HepG2 (cell line): Measurements from ENCODE around the gene STPG4. TPM values are rescaled to one million over a fixed set of nuclear protein-coding genes. Genes with fewer than 3 reads are reported as not detected.
A peak's percentile ranks its signal among the peaks of the same experiment; 100 is the strongest.

Experiments
- CBFB ChIP-seq: sonication (generic); formaldehyde crosslinking; IDR thresholded peaks from 2 replicates; pipeline ENCODE4 v1.4.0; 2020; ENCODE audit warnings: missing genetic modification reagents
- CCDC6 ChIP-seq: sonication (generic); formaldehyde crosslinking; IDR thresholded peaks from 2 replicates; pipeline ENCODE4 v1.8.1; 2022; ENCODE audit warnings: mild to moderate bottlenecking, missing genetic modification reagents, moderate library complexity
- FLYWCH1 ChIP-seq: sonication (generic); formaldehyde crosslinking; IDR thresholded peaks from 2 replicates; pipeline ENCODE4 v1.8.1; 2023; ENCODE audit warnings: mild to moderate bottlenecking, missing genetic modification reagents
- KLF11 ChIP-seq: IDR thresholded peaks from 2 replicates; pipeline ENCODE4 v1.6.1; 2016; ENCODE audit warnings: missing compliant biosample characterization
- NFYB ChIP-seq: sonication (generic); formaldehyde crosslinking; IDR thresholded peaks from 2 replicates; pipeline ENCODE4 v1.4.0; 2020; ENCODE audit warnings: missing genetic modification reagents
- SAP130 ChIP-seq: IDR thresholded peaks from 2 replicates; pipeline ENCODE4 v1.6.1; 2016; ENCODE audit warnings: low read depth
- TEAD3 ChIP-seq: optimal IDR thresholded peaks from 2 replicates; pipeline ENCODE3; 2016; ENCODE audit warnings: borderline replicate concordance
- ZBTB8A ChIP-seq: sonication (generic); formaldehyde crosslinking; IDR thresholded peaks from 2 replicates; pipeline ENCODE4 v1.4.0; 2020; ENCODE audit warnings: mild to moderate bottlenecking, low read depth, missing genetic modification reagents, borderline replicate concordance
- ZNF543 ChIP-seq: sonication (generic); formaldehyde crosslinking; IDR thresholded peaks from 2 replicates; pipeline ENCODE4 v1.4.0; 2020; ENCODE audit warnings: mild to moderate bottlenecking, missing genetic modification reagents
- ZNF552 ChIP-seq: sonication (generic); formaldehyde crosslinking; IDR thresholded peaks from 2 replicates; pipeline ENCODE4 v1.9.0; 2022; ENCODE audit warnings: missing genetic modification reagents, mild to moderate bottlenecking, borderline replicate concordance
- ZNF615 ChIP-seq: sonication (generic); formaldehyde crosslinking; IDR thresholded peaks from 2 replicates; pipeline ENCODE4 v1.5.0; 2020; ENCODE audit warnings: mild to moderate bottlenecking, missing genetic modification reagents, borderline replicate concordance
- polyA plus RNA-seq, 8 experiments: library from polyadenylated mRNA; depleted of rRNA in 3 of 8; stranded (reverse) in 7 of 8; unstranded in 1 of 8; fragments of >200 nt; fragmentation: Illumina TruSeq in 4 of 8; extraction: Trizol in 4 of 8; gene quantifications; 2 replicates each; pipeline versions ENCODE4 v1.2.1 to v1.2.3, GENCODE V29; 2011 to 2016; ENCODE audit warnings: low read depth in 4 of 8, missing spikeins in 1 of 8, mixed read lengths in 1 of 8; ENCODE audit not compliant: insufficient read depth in 1 of 8
- total RNA-seq, 5 experiments: library from RNA; depleted of rRNA; stranded (reverse); fragments of >200 nt; fragmentation: Illumina TruSeq; extraction: Trizol; gene quantifications; 2 replicates each; pipeline ENCODE4 v1.2.3, GENCODE V29; 2016; ENCODE audit warnings: low read depth in 1 of 5
- TF ChIP-seq, protein P1 (sequence below): sonication (generic); formaldehyde crosslinking; IDR thresholded peaks from 2 replicates; pipeline ENCODE4 v1.5.0; 2020; ENCODE audit warnings: missing genetic modification reagents
- TF ChIP-seq, protein P2 (sequence below), 2 experiments: sonication (generic) in 1 of 2; formaldehyde crosslinking in 1 of 2; IDR thresholded peaks; 2 replicates each; pipeline versions ENCODE4 v1.4.0 to v1.6.1; 2016 to 2020; ENCODE audit warnings: borderline replicate concordance in 1 of 2, low read depth in 1 of 2, mild to moderate bottlenecking in 1 of 2, missing genetic modification reagents in 1 of 2
- TF ChIP-seq, protein P3 (sequence below): sonication (generic); formaldehyde crosslinking; IDR thresholded peaks from 2 replicates; pipeline ENCODE4 v1.4.0; 2020; ENCODE audit warnings: missing genetic modification reagents
- TF ChIP-seq, protein P4 (sequence below): sonication (generic); formaldehyde crosslinking; IDR thresholded peaks from 2 replicates; pipeline ENCODE4 v1.8.0; 2022; ENCODE audit warnings: mild to moderate bottlenecking, missing genetic modification reagents, moderate library complexity

STPG4 gene
- total and polyA plus RNA-seq, 2 of the 13 experiments (the other 11 are each of a cell fraction or from before 2014, with no cell fraction given), result 0.11 to 0.15 TPM

DNA sequence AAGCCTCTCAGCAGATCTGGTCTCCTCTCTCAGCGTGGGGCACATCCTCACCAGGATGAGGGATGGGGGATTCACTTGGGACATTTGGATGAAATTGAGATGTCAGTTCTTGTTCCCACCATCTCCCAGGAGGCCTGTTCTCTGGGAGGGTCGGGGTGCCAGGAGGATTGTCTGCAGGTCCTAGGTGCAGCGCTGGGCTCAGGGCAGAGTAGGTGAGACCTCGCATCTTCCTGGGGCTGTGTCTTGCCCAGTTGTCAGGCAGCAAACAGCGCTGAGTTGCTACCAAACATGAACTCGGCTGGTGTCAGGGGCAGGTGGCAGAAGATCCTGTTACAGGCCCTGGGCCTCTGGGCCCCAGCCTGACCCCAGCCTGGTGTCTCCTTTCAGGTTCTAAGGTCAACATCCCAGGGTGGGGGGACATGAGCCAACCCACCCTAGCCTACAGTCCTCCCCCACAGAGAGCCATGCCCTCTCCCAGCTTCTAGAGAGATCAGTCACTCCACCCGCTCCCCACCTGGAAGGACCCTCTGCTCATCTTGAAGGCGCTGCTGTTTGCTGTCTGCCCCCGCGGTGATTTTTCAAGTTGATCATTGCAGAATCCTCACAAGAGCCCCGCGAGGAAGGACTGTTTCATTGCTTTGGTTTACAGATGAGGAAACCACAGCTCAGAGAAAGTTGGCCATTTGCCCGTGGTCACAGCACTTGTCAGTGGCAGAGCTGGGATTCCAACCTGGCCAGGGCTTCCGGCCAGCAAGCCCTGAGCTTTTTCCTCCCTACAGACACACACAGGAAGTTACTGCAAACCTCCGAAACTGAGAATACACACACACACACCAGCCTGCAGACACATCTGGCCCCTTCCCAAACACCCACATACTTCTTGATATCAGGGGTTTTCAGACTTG, 83.9 kb downstream of the STPG4 start (continued):
- TF ChIP-seq NFYB (CRISPR knock-in tag) (0 out of 2 replicates have a peak, but pooled peaks have one; percentile 6), FLYWCH1 (CRISPR knock-in tag) (no peak), ZNF543 (CRISPR knock-in tag) (peak; percentile 45; the same call in 1 of the 2 replicates), TEAD3 (CRISPR knock-in tag) (peak; percentile 72), ZBTB8A (CRISPR knock-in tag) (no peak), ZNF552 (CRISPR knock-in tag) (no peak), CBFB (CRISPR knock-in tag) (0 out of 2 replicates have a peak, but pooled peaks have one; percentile 10), SAP130 (CRISPR knock-in tag) (peak; percentile 72), KLF11 (CRISPR knock-in tag) (no peak), ZNF615 (CRISPR knock-in tag) (no peak), CCDC6 (CRISPR knock-in tag) (no peak; the same call in none of the 2 replicates)
- TF ChIP-seq, protein P1, sequence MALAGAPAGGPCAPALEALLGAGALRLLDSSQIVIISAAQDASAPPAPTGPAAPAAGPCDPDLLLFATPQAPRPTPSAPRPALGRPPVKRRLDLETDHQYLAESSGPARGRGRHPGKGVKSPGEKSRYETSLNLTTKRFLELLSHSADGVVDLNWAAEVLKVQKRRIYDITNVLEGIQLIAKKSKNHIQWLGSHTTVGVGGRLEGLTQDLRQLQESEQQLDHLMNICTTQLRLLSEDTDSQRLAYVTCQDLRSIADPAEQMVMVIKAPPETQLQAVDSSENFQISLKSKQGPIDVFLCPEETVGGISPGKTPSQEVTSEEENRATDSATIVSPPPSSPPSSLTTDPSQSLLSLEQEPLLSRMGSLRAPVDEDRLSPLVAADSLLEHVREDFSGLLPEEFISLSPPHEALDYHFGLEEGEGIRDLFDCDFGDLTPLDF (CRISPR knock-in tag), result no peak
- TF ChIP-seq, protein P2, sequence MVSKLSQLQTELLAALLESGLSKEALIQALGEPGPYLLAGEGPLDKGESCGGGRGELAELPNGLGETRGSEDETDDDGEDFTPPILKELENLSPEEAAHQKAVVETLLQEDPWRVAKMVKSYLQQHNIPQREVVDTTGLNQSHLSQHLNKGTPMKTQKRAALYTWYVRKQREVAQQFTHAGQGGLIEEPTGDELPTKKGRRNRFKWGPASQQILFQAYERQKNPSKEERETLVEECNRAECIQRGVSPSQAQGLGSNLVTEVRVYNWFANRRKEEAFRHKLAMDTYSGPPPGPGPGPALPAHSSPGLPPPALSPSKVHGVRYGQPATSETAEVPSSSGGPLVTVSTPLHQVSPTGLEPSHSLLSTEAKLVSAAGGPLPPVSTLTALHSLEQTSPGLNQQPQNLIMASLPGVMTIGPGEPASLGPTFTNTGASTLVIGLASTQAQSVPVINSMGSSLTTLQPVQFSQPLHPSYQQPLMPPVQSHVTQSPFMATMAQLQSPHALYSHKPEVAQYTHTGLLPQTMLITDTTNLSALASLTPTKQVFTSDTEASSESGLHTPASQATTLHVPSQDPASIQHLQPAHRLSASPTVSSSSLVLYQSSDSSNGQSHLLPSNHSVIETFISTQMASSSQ (IDR thresholded peaks at IDR 0.05; ENCODE audit: low read depth), result no peak
- TF ChIP-seq, protein P2 (CRISPR knock-in tag; IDR thresholded peaks at IDR 0.05; ENCODE audit: borderline replicate concordance), result 0 out of 2 replicates have a peak, but pooled peaks have one; percentile 81
- TF ChIP-seq, protein P3, sequence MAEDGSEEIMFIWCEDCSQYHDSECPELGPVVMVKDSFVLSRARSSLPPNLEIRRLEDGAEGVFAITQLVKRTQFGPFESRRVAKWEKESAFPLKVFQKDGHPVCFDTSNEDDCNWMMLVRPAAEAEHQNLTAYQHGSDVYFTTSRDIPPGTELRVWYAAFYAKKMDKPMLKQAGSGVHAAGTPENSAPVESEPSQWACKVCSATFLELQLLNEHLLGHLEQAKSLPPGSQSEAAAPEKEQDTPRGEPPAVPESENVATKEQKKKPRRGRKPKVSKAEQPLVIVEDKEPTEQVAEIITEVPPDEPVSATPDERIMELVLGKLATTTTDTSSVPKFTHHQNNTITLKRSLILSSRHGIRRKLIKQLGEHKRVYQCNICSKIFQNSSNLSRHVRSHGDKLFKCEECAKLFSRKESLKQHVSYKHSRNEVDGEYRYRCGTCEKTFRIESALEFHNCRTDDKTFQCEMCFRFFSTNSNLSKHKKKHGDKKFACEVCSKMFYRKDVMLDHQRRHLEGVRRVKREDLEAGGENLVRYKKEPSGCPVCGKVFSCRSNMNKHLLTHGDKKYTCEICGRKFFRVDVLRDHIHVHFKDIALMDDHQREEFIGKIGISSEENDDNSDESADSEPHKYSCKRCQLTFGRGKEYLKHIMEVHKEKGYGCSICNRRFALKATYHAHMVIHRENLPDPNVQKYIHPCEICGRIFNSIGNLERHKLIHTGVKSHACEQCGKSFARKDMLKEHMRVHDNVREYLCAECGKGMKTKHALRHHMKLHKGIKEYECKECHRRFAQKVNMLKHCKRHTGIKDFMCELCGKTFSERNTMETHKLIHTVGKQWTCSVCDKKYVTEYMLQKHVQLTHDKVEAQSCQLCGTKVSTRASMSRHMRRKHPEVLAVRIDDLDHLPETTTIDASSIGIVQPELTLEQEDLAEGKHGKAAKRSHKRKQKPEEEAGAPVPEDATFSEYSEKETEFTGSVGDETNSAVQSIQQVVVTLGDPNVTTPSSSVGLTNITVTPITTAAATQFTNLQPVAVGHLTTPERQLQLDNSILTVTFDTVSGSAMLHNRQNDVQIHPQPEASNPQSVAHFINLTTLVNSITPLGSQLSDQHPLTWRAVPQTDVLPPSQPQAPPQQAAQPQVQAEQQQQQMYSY (CRISPR knock-in tag), result no peak; the same call in 1 of the 2 replicates
- TF ChIP-seq, protein P4, sequence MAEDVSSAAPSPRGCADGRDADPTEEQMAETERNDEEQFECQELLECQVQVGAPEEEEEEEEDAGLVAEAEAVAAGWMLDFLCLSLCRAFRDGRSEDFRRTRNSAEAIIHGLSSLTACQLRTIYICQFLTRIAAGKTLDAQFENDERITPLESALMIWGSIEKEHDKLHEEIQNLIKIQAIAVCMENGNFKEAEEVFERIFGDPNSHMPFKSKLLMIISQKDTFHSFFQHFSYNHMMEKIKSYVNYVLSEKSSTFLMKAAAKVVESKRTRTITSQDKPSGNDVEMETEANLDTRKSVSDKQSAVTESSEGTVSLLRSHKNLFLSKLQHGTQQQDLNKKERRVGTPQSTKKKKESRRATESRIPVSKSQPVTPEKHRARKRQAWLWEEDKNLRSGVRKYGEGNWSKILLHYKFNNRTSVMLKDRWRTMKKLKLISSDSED (CRISPR knock-in tag), result no peak
